ENCODE results near the gene LRRC4. TPM values are rescaled to one million over a fixed set of nuclear protein-coding genes. Genes with fewer than 3 reads are reported as not detected.

Gene LRRC4
- total RNA-seq, 2 experiments from 2014 or later: not detected

GRCh38 chr7:128006550-128007302 lies 24.5 kb downstream of the LRRC4 start:
- no peaks in the 10 kb centered on the region for H3K27me3 Mint-ChIP-seq
- no peak overlapping the region for H3K27ac Mint-ChIP-seq
- DNase-seq (no peak), ATAC-seq (no peak)
- H3K9me3 Mint-ChIP-seq (ENCODE audit: low read depth): no peaks in the 10 kb centered on the region
- peaks cover 13% of the 10 kb centered on the region for H3K4me1 Mint-ChIP-seq
- no peak overlapping the region for H3K4me3 Mint-ChIP-seq
- H3K36me3 Mint-ChIP-seq: no peaks in the 10 kb centered on the region
- CTCF ChIA-PET: no interaction called here

DNA sequence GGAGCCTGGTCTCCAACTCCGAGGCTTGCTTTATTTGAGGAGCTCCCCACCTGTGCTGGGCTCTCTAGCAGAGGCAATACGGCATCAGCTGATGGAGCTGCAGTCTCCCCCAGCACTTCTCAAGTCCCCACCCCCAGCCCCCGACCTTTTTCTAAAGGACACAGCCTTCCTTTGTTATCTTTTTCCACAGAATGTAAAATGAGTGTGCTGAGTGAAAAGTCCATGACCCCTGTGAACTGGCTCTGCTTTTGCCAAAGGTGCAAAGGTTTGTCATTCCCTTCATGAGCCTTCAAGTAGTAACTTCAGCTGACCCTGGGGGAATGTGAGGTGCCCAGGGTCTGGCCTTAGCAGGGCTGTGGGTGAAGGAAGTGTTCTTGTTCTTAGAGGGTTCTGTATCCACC lies 25.5 kb downstream of the LRRC4 start:
- Mint-ChIP-seq H3K9me3 (ENCODE audit: low read depth) (no peaks in the 10 kb centered on the region), H3K27me3 (no peaks in the 10 kb centered on the region), H3K4me3 (no peak overlapping the region), H3K27ac (no peak overlapping the region), H3K4me1 (peaks cover 15% of the 10 kb centered on the region), H3K36me3 (no peaks in the 10 kb centered on the region)
- ATAC-seq (no peak), DNase-seq (no peak)
- CTCF ChIA-PET: no interaction called here

- Mint-ChIP-seq H3K4me1 (peaks cover 15% of the 10 kb centered on the region), H3K9me3 (ENCODE audit: low read depth) (no peaks in the 10 kb centered on the region), H3K36me3 (no peaks in the 10 kb centered on the region), H3K27ac (no peak overlapping the region), H3K27me3 (no peaks in the 10 kb centered on the region), H3K4me3 (no peak overlapping the region)
- CTCF ChIA-PET: no interaction called here
- ATAC-seq (no peak), DNase-seq (no peak)
Measured at GRCh38 chr7:128005117-128005516, 26.1 kb downstream of the LRRC4 start.

GRCh38 chr7:128004623-128005022 lies 26.6 kb downstream of the LRRC4 start:
- Mint-ChIP-seq H3K27ac (no peak overlapping the region), H3K36me3 (no peaks in the 10 kb centered on the region), H3K4me1 (peaks cover 15% of the 10 kb centered on the region), H3K4me3 (no peak overlapping the region), H3K27me3 (no peaks in the 10 kb centered on the region), H3K9me3 (ENCODE audit: low read depth) (no peaks in the 10 kb centered on the region)
- DNase-seq (no peak), ATAC-seq (no peak)
- CTCF ChIA-PET: interaction anchor here (0.9 kb wide), 1 partner anchor 205 kb away, joined by 3 read pairs; no protein-coding TSS in a partner anchor

DNA sequence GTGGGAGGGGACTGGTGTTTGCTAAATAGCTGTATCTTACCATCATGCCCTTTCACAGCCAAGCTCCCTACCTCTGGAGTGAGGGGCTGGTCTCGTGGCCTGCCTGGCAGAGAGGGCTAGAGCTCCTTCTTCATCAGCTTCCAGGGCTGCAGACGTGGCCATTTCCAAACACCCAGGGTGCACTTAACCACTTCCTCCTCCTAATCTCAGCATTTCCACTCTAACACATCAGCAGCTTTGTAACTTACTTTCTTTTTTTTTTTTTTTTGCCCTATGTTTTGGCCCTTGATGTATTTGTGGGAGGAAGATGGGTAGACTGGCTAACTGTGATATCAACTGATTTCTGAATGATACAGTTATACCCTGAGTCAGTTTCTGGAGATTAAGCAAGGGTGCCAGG lies 27.4 kb downstream of the LRRC4 start:
- CTCF ChIA-PET: interaction anchor here (0.9 kb wide), 1 partner anchor 206 kb away, joined by 3 read pairs; no protein-coding TSS in a partner anchor
- Mint-ChIP-seq H3K27me3 (no peaks in the 10 kb centered on the region), H3K36me3 (no peaks in the 10 kb centered on the region), H3K9me3 (ENCODE audit: low read depth) (no peaks in the 10 kb centered on the region), H3K4me1 (peaks cover 15% of the 10 kb centered on the region), H3K4me3 (no peak overlapping the region), H3K27ac (no peak overlapping the region)
- ATAC-seq (no peak), DNase-seq (no peak)

DNA sequence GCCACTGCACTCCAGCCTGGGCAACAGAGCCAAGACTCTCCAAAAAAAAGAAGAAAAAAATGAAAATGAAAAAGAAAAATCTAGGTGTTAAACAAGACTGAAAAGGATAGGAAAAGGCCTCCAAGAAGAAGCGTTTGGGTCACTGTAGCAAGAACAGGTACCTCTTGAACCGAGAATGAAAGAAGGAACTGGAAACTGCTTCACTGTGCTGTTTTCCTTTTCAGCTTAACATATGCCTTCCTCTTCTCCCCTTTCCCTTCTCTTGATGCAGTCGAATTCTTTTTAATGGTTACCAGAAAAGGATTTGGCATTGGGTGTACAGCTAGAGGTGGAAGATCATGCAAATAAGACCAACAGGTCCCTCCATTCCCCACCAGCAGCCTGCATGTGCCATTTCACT lies 28.1 kb downstream of the LRRC4 start:
- Mint-ChIP-seq H3K27ac (no peak overlapping the region), H3K4me3 (no peak overlapping the region), H3K36me3 (no peaks in the 10 kb centered on the region), H3K4me1 (peaks cover 15% of the 10 kb centered on the region), H3K9me3 (ENCODE audit: low read depth) (no peaks in the 10 kb centered on the region), H3K27me3 (no peaks in the 10 kb centered on the region)
- ATAC-seq (no peak), DNase-seq (no peak)
- CTCF ChIA-PET: no interaction called here

DNA sequence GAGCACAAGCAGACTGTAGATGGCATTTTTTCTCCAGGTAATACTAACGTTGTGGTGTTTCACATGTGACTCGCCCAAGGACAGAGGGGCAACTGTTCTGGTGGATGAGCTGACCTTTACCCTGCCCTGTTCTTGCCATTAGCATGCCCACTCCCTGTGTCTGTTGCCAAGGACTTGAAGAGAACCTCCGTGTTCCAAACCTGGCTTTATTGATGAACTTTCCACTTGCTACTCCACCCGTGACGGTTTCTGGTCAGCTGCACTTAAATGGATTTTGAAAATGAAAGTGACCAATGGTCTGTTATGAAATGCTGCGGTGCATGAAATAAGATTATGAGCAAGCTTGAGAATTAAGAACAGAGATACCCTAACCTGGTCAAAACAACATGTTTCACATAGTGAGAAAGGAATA lies 30.4 kb downstream of the LRRC4 start:
- ATAC-seq (no peak), DNase-seq (no peak)
- H3K36me3 Mint-ChIP-seq: no peaks in the 10 kb centered on the region
- CTCF ChIA-PET: no interaction called here
- no peak overlapping the region for H3K27ac Mint-ChIP-seq
- H3K27me3 Mint-ChIP-seq: no peaks in the 10 kb centered on the region
- no peak overlapping the region for H3K4me3 Mint-ChIP-seq
- no peaks in the 10 kb centered on the region for H3K9me3 Mint-ChIP-seq (ENCODE audit: low read depth)
- H3K4me1 Mint-ChIP-seq: peaks cover 15% of the 10 kb centered on the region

DNA sequence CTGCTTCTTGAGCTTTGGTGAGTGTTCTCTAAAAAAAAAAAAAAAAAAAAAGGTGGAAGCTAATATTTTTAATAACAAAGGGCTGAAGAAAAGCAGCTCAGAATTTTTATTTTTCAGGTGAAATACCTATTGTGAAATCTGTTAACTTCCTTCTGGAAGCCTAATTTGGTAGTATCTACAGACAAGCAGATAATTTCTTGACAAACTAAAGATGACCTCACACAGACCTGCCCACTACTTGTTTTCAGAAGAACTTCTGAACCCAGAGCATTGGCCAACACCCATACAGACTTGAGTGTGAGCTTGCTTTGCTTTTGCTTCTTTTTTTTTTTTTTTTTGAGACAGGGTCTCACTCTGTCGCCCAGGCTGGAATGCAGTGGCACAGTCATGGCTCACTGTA lies 31.2 kb downstream of the LRRC4 start:
- peaks cover 15% of the 10 kb centered on the region for H3K4me1 Mint-ChIP-seq
- H3K27ac Mint-ChIP-seq: no peak overlapping the region
- H3K9me3 Mint-ChIP-seq (ENCODE audit: low read depth): no peaks in the 10 kb centered on the region
- CTCF ChIA-PET: interaction anchor here (1.1 kb wide), 1 partner anchor 321 kb away, joined by 3 read pairs; no protein-coding TSS in a partner anchor
- no peaks in the 10 kb centered on the region for H3K36me3 Mint-ChIP-seq
- H3K27me3 Mint-ChIP-seq: no peaks in the 10 kb centered on the region
- no peak overlapping the region for H3K4me3 Mint-ChIP-seq
- ATAC-seq (no peak), DNase-seq (no peak)

GRCh38 chr7:127998671-127999070 lies 32.6 kb downstream of the LRRC4 start:
- no peaks in the 10 kb centered on the region for H3K27me3 Mint-ChIP-seq
- CTCF ChIA-PET: no interaction called here
- no peak overlapping the region for H3K27ac Mint-ChIP-seq
- H3K4me3 Mint-ChIP-seq: no peak overlapping the region
- no peak for ATAC-seq
- H3K4me1 Mint-ChIP-seq: peaks cover 6% of the 10 kb centered on the region
- H3K9me3 Mint-ChIP-seq (ENCODE audit: low read depth): no peaks in the 10 kb centered on the region
- DNase-seq: no peak
- H3K36me3 Mint-ChIP-seq: peaks cover 4% of the 10 kb centered on the region

GRCh38 chr7:127997226-127997922 lies 33.9 kb downstream of the LRRC4 start:
- H3K9me3 Mint-ChIP-seq (ENCODE audit: low read depth): no peaks in the 10 kb centered on the region
- H3K27ac Mint-ChIP-seq: no peak overlapping the region
- peaks cover 2% of the 10 kb centered on the region for H3K4me1 Mint-ChIP-seq
- H3K4me3 Mint-ChIP-seq: no peak overlapping the region
- DNase-seq (no peak), ATAC-seq (no peak)
- H3K36me3 Mint-ChIP-seq: peaks cover 13% of the 10 kb centered on the region
- CTCF ChIA-PET: no interaction called here
- H3K27me3 Mint-ChIP-seq: no peaks in the 10 kb centered on the region

- H3K4me3 Mint-ChIP-seq: no peak overlapping the region
- CTCF ChIA-PET: interaction anchor here (1.1 kb wide), 1 partner anchor 11 kb away, joined by 3 read pairs; no protein-coding TSS in a partner anchor
Measured at GRCh38 chr7:127996253-127997071, 34.8 kb downstream of the LRRC4 start.

DNA sequence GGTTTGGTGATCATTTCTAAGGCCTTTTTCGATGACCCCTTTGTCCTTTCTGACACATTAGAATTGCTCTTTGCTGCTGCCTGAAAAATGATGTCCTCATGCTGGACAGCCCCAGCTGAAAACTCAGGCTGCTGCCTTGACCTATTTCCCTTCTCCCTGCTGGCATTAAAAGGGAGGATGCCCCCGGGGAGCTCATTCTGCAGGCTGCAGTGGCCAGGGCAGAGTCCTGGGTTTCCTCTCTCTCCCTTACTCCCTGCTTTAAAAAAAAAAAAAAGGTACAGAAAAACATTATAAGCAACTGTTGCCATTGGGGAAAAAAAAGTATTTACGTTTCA lies 35.4 kb downstream of the LRRC4 start:
- ATAC-seq: no peak
- no peaks in the 10 kb centered on the region for H3K9me3 Mint-ChIP-seq (ENCODE audit: low read depth)
- CTCF ChIA-PET: interaction anchor here (1.1 kb wide), 1 partner anchor 10 kb away, joined by 3 read pairs; no protein-coding TSS in a partner anchor
- no peaks in the 10 kb centered on the region for H3K4me1 Mint-ChIP-seq
- H3K27me3 Mint-ChIP-seq: no peaks in the 10 kb centered on the region
- peaks cover 18% of the 10 kb centered on the region for H3K36me3 Mint-ChIP-seq
- no peak overlapping the region for H3K27ac Mint-ChIP-seq
- no peak for DNase-seq
- H3K4me3 Mint-ChIP-seq: no peak overlapping the region

More at GRCh38 chr7:127996253-127997071, 34.8 kb downstream of the LRRC4 start:
- ATAC-seq (no peak), DNase-seq (no peak)
- Mint-ChIP-seq H3K27me3 (no peaks in the 10 kb centered on the region), H3K36me3 (peaks cover 13% of the 10 kb centered on the region), H3K4me1 (peaks cover 2% of the 10 kb centered on the region), H3K27ac (no peak overlapping the region), H3K9me3 (ENCODE audit: low read depth) (no peaks in the 10 kb centered on the region)

GRCh38 chr7:127995156-127995880 lies 35.9 kb downstream of the LRRC4 start:
- DNase-seq (no peak), ATAC-seq (no peak)
- Mint-ChIP-seq H3K27ac (no peak overlapping the region), H3K4me1 (no peaks in the 10 kb centered on the region), H3K4me3 (no peak overlapping the region), H3K27me3 (no peaks in the 10 kb centered on the region), H3K36me3 (peaks cover 18% of the 10 kb centered on the region), H3K9me3 (ENCODE audit: low read depth) (no peaks in the 10 kb centered on the region)
- CTCF ChIA-PET: interaction anchor here (1.1 kb wide), 1 partner anchor 10 kb away, joined by 3 read pairs; no protein-coding TSS in a partner anchor

Data from activated CD8-positive, alpha-beta memory T cell treated with anti-CD3 and anti-CD28 coated beads, Interleukin-2, amount 10 ng/mL, durations not matched to agents 7 days and 5 days (primary cell).